Neural cell (in vitro differentiated cells): ENCODE data around the gene BTK. TPM values are rescaled to one million over a fixed set of nuclear protein-coding genes. Genes with fewer than 3 reads are reported as not detected.

ENCODE experiments used
- H2AFZ ChIP-seq: fragments of 200-600, 300-800 bp; sonication (generic), shearing (Covaris generic); 2 replicates; pipeline ENCODE4 v1.6.0; 2014; ENCODE audit warnings: low read depth, mild to moderate bottlenecking, antibody characterized with exemption, low read length, moderate library complexity
- H3F3A ChIP-seq: fragments of 200-600 bp; shearing (Covaris generic); 2 replicates; pipeline ENCODE4 v1.6.1; 2016; ENCODE audit warnings: mild to moderate bottlenecking, moderate library complexity, mixed read lengths, antibody characterized with exemption, low read length; ENCODE audit not compliant: insufficient read depth, poor library complexity, severe bottlenecking
- H3K27ac ChIP-seq: fragments of 200-600, 300-800 bp; sonication (generic), shearing (Covaris generic); 2 replicates; pipeline ENCODE4 v1.5.1; 2014; ENCODE audit warnings: mild to moderate bottlenecking, low read length, moderate library complexity
- H3K27me3 ChIP-seq: fragments of 300-800, 200-600 bp; sonication (generic), shearing (Covaris generic); 2 replicates; pipeline ENCODE4 v1.6.0; 2014; ENCODE audit warnings: mild to moderate bottlenecking, low read depth, low read length, moderate library complexity; ENCODE audit not compliant: insufficient read depth
- H3K36me3 ChIP-seq: fragments of 300-800, 200-600 bp; sonication (generic), shearing (Covaris generic); 2 replicates; pipeline ENCODE4 v1.5.1; 2014; ENCODE audit warnings: mild to moderate bottlenecking, antibody characterized with exemption, low read length, moderate library complexity; ENCODE audit not compliant: insufficient read depth
- H3K4me2 ChIP-seq: fragments of 300-800, 200-600 bp; sonication (generic), shearing (Covaris generic); 2 replicates; pipeline ENCODE4 v1.6.0; 2014; ENCODE audit warnings: mild to moderate bottlenecking, low read length
- H3K4me3 ChIP-seq: fragments of 300-800, 200-600 bp; sonication (generic), shearing (Covaris generic); 2 replicates; pipeline ENCODE4 v1.5.1; 2014; ENCODE audit warnings: mild to moderate bottlenecking, low read length, moderate library complexity
- H3K79me2 ChIP-seq: fragments of 200-600 bp; shearing (Covaris generic); replicated peaks from 2 replicates; pipeline ENCODE4 v1.6.0; 2014; ENCODE audit warnings: mild to moderate bottlenecking, low read length, moderate library complexity; ENCODE audit not compliant: insufficient read depth
- H3K9ac ChIP-seq: fragments of 300-800, 200-600 bp; sonication (generic), shearing (Covaris generic); 2 replicates; pipeline ENCODE4 v1.6.1; 2016; ENCODE audit warnings: mild to moderate bottlenecking, low read length, mixed read lengths
- H3K9me2 ChIP-seq: fragments of 200-600 bp; shearing (Covaris generic); 2 replicates; pipeline ENCODE4 v1.6.1; 2016; ENCODE audit warnings: mild to moderate bottlenecking, low read length, mixed read lengths; ENCODE audit not compliant: insufficient read depth
- H3K9me3 ChIP-seq: fragments of 200-600, 300-800 bp; sonication (generic), shearing (Covaris generic); 2 replicates; pipeline ENCODE4 v1.6.1; 2016; ENCODE audit warnings: mild to moderate bottlenecking, mixed run types, low read length, moderate library complexity, mixed read lengths
- H4K20me1 ChIP-seq: fragments of 200-600 bp; shearing (Covaris generic); 2 replicates; pipeline ENCODE4 v1.6.1; 2016; ENCODE audit warnings: mild to moderate bottlenecking, mixed run types; ENCODE audit not compliant: insufficient read depth
- EP300 ChIP-seq: fragments of 450-650 bp; conservative IDR thresholded peaks from 2 replicates; pipeline ENCODE4 v1.6.1; 2014; ENCODE audit warnings: antibody characterized with exemption, mild to moderate bottlenecking, moderate library complexity; ENCODE audit not compliant: poor library complexity, severe bottlenecking
- EZH2 ChIP-seq: fragments of 200-600, 300-800 bp; shearing (Covaris generic), sonication (generic); IDR thresholded peaks from 2 replicates; pipeline ENCODE4 v1.6.1; 2014; ENCODE audit warnings: antibody characterized with exemption, low read length, borderline replicate concordance, mild to moderate bottlenecking; ENCODE audit not compliant: insufficient read depth, poor library complexity, severe bottlenecking
- MXI1 ChIP-seq: fragments of 450-650 bp; conservative IDR thresholded peaks from 2 replicates; pipeline ENCODE4 v1.6.1; 2014; ENCODE audit warnings: antibody characterized with exemption, mild to moderate bottlenecking; ENCODE audit not compliant: poor library complexity, severe bottlenecking
- POLR2AphosphoS5 ChIP-seq: IDR thresholded peaks from 2 replicates; pipeline ENCODE4 v1.6.1; 2012
- RAD21 ChIP-seq: fragments of 450-650 bp; conservative IDR thresholded peaks from 2 replicates; pipeline ENCODE4 v1.6.1; 2014; ENCODE audit warnings: antibody characterized with exemption, mild to moderate bottlenecking, moderate library complexity
- SMC3 ChIP-seq: fragments of 450-650 bp; conservative IDR thresholded peaks from 2 replicates; pipeline ENCODE4 v1.6.1; 2014; ENCODE audit warnings: antibody characterized with exemption, mild to moderate bottlenecking, moderate library complexity; ENCODE audit not compliant: poor library complexity
- TAF1 ChIP-seq: IDR thresholded peaks from 2 replicates; pipeline ENCODE4 v1.6.1; 2012; ENCODE audit warnings: low read depth
- polyA plus RNA-seq: library from polyadenylated mRNA; depleted of rRNA; stranded (reverse); fragments of >200 nt; gene quantifications from 2 replicates; pipeline ENCODE4 v1.2.3, GENCODE V29; 2014
- TF ChIP-seq, protein P1 (sequence below): fragments of 450-650 bp; IDR thresholded peaks from 2 replicates; pipeline ENCODE4 v1.5.1; 2014; ENCODE audit warnings: antibody characterized with exemption, mild to moderate bottlenecking, moderate library complexity; ENCODE audit not compliant: poor library complexity, severe bottlenecking
- TF ChIP-seq, protein P2 (sequence below): IDR thresholded peaks from 2 replicates; pipeline ENCODE4 v1.6.1; 2012; ENCODE audit warnings: borderline replicate concordance

The BTK gene
- polyA plus RNA-seq, 1 donor from 2014 or later = not detected

DNA sequence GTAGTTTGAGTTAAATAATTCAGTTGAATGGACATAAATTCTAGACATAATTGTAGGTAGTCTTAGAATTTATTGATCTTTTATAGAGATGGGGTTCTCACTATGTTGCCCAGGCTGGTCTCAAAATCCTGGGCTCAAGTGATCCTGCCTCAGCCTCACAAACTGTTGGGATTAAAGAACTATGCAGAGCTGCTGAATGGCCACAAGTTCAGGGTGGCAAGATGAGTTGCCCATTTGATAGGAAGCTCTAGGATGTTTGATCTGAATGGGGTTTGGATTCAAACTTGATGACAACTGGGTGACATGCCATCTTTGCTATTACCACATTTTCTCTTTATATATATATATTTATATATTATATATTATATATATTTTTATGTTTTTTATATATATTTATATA, 8.4 kb upstream of the BTK start:
- Histone ChIP-seq H3K36me3 (no peaks in the 10 kb centered on the region), H3K27me3 (no peaks in the 10 kb centered on the region), H3K27ac (no peak overlapping the region), H3K9ac (no peak overlapping the region), H3K79me2 (no peaks in the 10 kb centered on the region), H3K9me3 (no peaks in the 10 kb centered on the region), H3K4me2 (no peak overlapping the region), H3K4me3 (no peak overlapping the region), H4K20me1 (no peaks in the 10 kb centered on the region), H3F3A (no peaks in the 10 kb centered on the region), H3K9me2 (no peaks in the 10 kb centered on the region), H2AFZ (no peak overlapping the region)
- TF ChIP-seq SMC3 = no peak
- no peak for TF ChIP-seq EZH2
- no peak for TF ChIP-seq EP300
- TF ChIP-seq POLR2AphosphoS5 = no peak
- TF ChIP-seq MXI1 = no peak
- TF ChIP-seq RAD21 = no peak
- TF ChIP-seq, protein P1, sequence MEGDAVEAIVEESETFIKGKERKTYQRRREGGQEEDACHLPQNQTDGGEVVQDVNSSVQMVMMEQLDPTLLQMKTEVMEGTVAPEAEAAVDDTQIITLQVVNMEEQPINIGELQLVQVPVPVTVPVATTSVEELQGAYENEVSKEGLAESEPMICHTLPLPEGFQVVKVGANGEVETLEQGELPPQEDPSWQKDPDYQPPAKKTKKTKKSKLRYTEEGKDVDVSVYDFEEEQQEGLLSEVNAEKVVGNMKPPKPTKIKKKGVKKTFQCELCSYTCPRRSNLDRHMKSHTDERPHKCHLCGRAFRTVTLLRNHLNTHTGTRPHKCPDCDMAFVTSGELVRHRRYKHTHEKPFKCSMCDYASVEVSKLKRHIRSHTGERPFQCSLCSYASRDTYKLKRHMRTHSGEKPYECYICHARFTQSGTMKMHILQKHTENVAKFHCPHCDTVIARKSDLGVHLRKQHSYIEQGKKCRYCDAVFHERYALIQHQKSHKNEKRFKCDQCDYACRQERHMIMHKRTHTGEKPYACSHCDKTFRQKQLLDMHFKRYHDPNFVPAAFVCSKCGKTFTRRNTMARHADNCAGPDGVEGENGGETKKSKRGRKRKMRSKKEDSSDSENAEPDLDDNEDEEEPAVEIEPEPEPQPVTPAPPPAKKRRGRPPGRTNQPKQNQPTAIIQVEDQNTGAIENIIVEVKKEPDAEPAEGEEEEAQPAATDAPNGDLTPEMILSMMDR = no peak
- TF ChIP-seq TAF1 = no peak
- TF ChIP-seq, protein P2, sequence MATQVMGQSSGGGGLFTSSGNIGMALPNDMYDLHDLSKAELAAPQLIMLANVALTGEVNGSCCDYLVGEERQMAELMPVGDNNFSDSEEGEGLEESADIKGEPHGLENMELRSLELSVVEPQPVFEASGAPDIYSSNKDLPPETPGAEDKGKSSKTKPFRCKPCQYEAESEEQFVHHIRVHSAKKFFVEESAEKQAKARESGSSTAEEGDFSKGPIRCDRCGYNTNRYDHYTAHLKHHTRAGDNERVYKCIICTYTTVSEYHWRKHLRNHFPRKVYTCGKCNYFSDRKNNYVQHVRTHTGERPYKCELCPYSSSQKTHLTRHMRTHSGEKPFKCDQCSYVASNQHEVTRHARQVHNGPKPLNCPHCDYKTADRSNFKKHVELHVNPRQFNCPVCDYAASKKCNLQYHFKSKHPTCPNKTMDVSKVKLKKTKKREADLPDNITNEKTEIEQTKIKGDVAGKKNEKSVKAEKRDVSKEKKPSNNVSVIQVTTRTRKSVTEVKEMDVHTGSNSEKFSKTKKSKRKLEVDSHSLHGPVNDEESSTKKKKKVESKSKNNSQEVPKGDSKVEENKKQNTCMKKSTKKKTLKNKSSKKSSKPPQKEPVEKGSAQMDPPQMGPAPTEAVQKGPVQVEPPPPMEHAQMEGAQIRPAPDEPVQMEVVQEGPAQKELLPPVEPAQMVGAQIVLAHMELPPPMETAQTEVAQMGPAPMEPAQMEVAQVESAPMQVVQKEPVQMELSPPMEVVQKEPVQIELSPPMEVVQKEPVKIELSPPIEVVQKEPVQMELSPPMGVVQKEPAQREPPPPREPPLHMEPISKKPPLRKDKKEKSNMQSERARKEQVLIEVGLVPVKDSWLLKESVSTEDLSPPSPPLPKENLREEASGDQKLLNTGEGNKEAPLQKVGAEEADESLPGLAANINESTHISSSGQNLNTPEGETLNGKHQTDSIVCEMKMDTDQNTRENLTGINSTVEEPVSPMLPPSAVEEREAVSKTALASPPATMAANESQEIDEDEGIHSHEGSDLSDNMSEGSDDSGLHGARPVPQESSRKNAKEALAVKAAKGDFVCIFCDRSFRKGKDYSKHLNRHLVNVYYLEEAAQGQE = no peak

DNA sequence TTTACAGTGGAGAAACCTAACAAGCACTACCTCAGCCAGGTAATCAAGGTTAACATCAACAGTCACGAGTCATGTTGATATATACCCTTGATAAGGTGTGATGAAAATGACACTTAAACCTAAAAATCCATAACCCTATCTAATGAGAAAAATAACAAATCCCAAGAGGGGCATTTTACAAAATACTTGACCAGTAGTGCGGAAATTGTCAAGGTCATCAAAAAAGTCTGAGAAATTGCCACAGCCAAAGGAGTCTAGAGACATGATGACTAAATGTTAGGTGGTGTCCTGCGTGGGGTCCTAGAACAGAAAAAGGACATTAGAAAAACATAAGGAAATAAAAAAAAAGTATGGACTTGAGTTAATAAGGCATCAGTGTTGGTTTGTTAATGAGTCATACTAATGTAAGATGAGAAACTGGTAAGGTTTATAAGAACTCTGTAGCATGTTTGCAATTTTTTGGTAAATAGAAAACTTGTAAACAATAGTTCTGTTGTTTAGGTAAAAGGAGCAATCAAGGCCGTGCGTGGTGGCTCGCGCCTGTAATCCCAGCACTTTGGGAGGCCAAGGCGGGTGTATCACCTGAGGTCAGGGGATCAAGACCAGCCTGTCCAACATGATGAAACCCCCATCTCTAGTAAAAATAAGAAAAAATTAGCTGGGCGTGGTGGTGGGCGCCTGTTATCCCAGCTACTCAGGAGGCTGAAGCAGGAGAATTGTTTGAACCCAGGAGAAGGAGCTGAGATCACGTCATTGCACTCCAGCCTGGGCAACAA, 7.7 kb upstream of the BTK start:
- no peak overlapping the region for H3K27ac ChIP-seq

More for the DNA sequence above, 7.7 kb upstream of the BTK start:
- H3K36me3 ChIP-seq = no peaks in the 10 kb centered on the region
- no peak overlapping the region for H3K4me2 ChIP-seq
- no peaks in the 10 kb centered on the region for H3K9me3 ChIP-seq
- no peak overlapping the region for H3K9ac ChIP-seq
- H3K79me2 ChIP-seq = no peaks in the 10 kb centered on the region
- H3K9me2 ChIP-seq = no peaks in the 10 kb centered on the region
- H3F3A ChIP-seq = no peaks in the 10 kb centered on the region
- no peaks in the 10 kb centered on the region for H4K20me1 ChIP-seq
- H3K27me3 ChIP-seq = no peaks in the 10 kb centered on the region
- no peak overlapping the region for H3K4me3 ChIP-seq
- TF ChIP-seq, protein P2 = no peak
- TF ChIP-seq SMC3 (no peak), EZH2 (no peak), EP300 (no peak), POLR2AphosphoS5 (no peak), MXI1 (no peak), TAF1 (no peak), RAD21 (no peak)
- TF ChIP-seq, protein P1 = no peak
- no peak overlapping the region for H2AFZ ChIP-seq
